Measurements from ENCODE around the gene NRCAM. TPM values are rescaled to one million over a fixed set of nuclear protein-coding genes. Genes with fewer than 3 reads are reported as not detected.

The NRCAM gene
- total RNA-seq, 1 experiment from 2014 or later: 1.1 TPM

GRCh38 chr7:108289852-108290251 is 166.4 kb downstream of the NRCAM start:
- H3K9me3 Mint-ChIP-seq (ENCODE audit: unreplicated experiment): no peaks in the 10 kb centered on the region
- ChIA-PET CTCF (no interaction called here), POLR2A (interaction anchor here (0.7 to 1.0 kb wide), 2 partner anchors 24 to 207 kb away, joined by 3 read pairs; no protein-coding TSS in a partner anchor)
- H3K27me3 Mint-ChIP-seq (ENCODE audit: insufficient read depth, unreplicated experiment): no peaks in the 10 kb centered on the region
- peaks cover 5% of the 10 kb centered on the region for H3K4me1 Mint-ChIP-seq (ENCODE audit: insufficient read depth, unreplicated experiment)
- no peak overlapping the region for H3K27ac Mint-ChIP-seq (ENCODE audit: low read depth, unreplicated experiment)
- no peak for DNase-seq (ENCODE audit: unreplicated experiment)
- no peak for TF ChIP-seq CTCF (IDR thresholded peaks at IDR 0.05; ENCODE audit: unreplicated experiment)
- BruUV-seq (replicated peaks): no TSS peak
- intact Hi-C loops (cut with micrococcal nuclease): no loop called here
- H3K4me3 Mint-ChIP-seq (ENCODE audit: unreplicated experiment): no peak overlapping the region
- no peaks in the 10 kb centered on the region for H3K36me3 Mint-ChIP-seq (ENCODE audit: insufficient read depth, unreplicated experiment)

GRCh38 chr7:108287857-108288256 is 168.4 kb downstream of the NRCAM start:
- no peak overlapping the region for H3K27ac Mint-ChIP-seq (ENCODE audit: low read depth, unreplicated experiment)
- ChIA-PET POLR2A (no interaction called here), CTCF (no interaction called here)
- DNase-seq (ENCODE audit: unreplicated experiment): no peak
- H3K9me3 Mint-ChIP-seq (ENCODE audit: unreplicated experiment): no peaks in the 10 kb centered on the region
- no peaks in the 10 kb centered on the region for H3K27me3 Mint-ChIP-seq (ENCODE audit: insufficient read depth, unreplicated experiment)
- peaks cover 13% of the 10 kb centered on the region for H3K4me1 Mint-ChIP-seq (ENCODE audit: insufficient read depth, unreplicated experiment)
- intact Hi-C loops (cut with micrococcal nuclease): no loop called here
- BruUV-seq (replicated peaks): no TSS peak
- H3K4me3 Mint-ChIP-seq (ENCODE audit: unreplicated experiment): no peak overlapping the region
- H3K36me3 Mint-ChIP-seq (ENCODE audit: insufficient read depth, unreplicated experiment): no peaks in the 10 kb centered on the region
- TF ChIP-seq CTCF (IDR thresholded peaks at IDR 0.05; ENCODE audit: unreplicated experiment): no peak

DNA sequence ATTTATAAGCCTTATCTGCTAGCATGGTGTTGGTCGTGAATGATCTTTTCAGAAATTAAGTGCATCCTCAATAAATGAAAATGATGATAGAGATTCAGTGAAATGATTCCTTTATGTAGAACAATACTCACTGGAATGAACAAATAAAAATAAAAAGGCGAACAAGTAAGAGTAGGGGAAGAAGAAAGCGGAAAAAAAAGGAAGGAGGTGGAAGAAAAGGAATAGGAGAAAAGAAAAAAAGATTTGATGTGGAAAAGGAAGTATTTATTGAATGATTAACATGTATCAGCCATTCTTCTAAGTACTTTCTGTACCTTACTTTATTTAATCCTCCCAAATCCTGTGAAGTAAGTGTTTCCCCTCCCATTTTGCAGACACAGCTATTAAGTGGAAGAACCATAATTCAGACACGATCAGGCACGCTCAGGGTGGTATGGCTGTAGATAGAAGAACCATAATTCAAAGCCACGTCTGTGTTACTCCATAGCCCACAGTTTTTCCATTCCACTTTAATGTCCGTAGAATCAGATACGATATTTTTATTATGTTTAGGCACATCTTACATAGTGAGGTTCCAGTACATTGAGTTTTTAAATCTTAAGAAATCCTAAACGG is 169.8 kb downstream of the NRCAM start:
- H3K4me3 Mint-ChIP-seq (ENCODE audit: unreplicated experiment): no peak overlapping the region
- no peak overlapping the region for H3K27ac Mint-ChIP-seq (ENCODE audit: low read depth, unreplicated experiment)
- intact Hi-C loops (cut with micrococcal nuclease): no loop called here
- no TSS peak for BruUV-seq (replicated peaks)
- peaks cover 13% of the 10 kb centered on the region for H3K4me1 Mint-ChIP-seq (ENCODE audit: insufficient read depth, unreplicated experiment)
- CTCF ChIA-PET: interaction anchor here (0.6 kb wide), 1 partner anchor 829 kb away, joined by 5 read pairs; no protein-coding TSS in a partner anchor
- DNase-seq (ENCODE audit: unreplicated experiment): no peak
- POLR2A ChIA-PET: no interaction called here
- H3K9me3 Mint-ChIP-seq (ENCODE audit: unreplicated experiment): no peaks in the 10 kb centered on the region
- no peaks in the 10 kb centered on the region for H3K27me3 Mint-ChIP-seq (ENCODE audit: insufficient read depth, unreplicated experiment)
- TF ChIP-seq CTCF (IDR thresholded peaks at IDR 0.05; ENCODE audit: unreplicated experiment): no peak
- no peaks in the 10 kb centered on the region for H3K36me3 Mint-ChIP-seq (ENCODE audit: insufficient read depth, unreplicated experiment)

- DNase-seq (ENCODE audit: unreplicated experiment): no peak
- Mint-ChIP-seq H3K36me3 (ENCODE audit: insufficient read depth, unreplicated experiment) (no peaks in the 10 kb centered on the region), H3K4me3 (ENCODE audit: unreplicated experiment) (no peak overlapping the region), H3K4me1 (ENCODE audit: insufficient read depth, unreplicated experiment) (peaks cover 13% of the 10 kb centered on the region), H3K27me3 (ENCODE audit: insufficient read depth, unreplicated experiment) (no peaks in the 10 kb centered on the region), H3K27ac (ENCODE audit: low read depth, unreplicated experiment) (no peak overlapping the region), H3K9me3 (ENCODE audit: unreplicated experiment) (no peaks in the 10 kb centered on the region)
- intact Hi-C loops (cut with micrococcal nuclease): no loop called here
- CTCF ChIA-PET: interaction anchor here (0.6 kb wide), 1 partner anchor 829 kb away, joined by 5 read pairs; no protein-coding TSS in a partner anchor
- no TSS peak for BruUV-seq (replicated peaks)
- no peak for TF ChIP-seq CTCF (IDR thresholded peaks at IDR 0.05; ENCODE audit: unreplicated experiment)
- POLR2A ChIA-PET: no interaction called here
Measured at GRCh38 chr7:108285778-108286177, 170.5 kb downstream of the NRCAM start.

Measured in MCF 10A (cell line).